ENCODE measurements around the gene SPPL2B. TPM values are rescaled to one million over a fixed set of nuclear protein-coding genes. Genes with fewer than 3 reads are reported as not detected.

SPPL2B gene
- total and polyA plus RNA-seq, 9 of the 15 experiments (the other 6 are each of a cell fraction or from before 2014, with no cell fraction given) = 0.20 to 81.2 (median 15.1) TPM

DNA sequence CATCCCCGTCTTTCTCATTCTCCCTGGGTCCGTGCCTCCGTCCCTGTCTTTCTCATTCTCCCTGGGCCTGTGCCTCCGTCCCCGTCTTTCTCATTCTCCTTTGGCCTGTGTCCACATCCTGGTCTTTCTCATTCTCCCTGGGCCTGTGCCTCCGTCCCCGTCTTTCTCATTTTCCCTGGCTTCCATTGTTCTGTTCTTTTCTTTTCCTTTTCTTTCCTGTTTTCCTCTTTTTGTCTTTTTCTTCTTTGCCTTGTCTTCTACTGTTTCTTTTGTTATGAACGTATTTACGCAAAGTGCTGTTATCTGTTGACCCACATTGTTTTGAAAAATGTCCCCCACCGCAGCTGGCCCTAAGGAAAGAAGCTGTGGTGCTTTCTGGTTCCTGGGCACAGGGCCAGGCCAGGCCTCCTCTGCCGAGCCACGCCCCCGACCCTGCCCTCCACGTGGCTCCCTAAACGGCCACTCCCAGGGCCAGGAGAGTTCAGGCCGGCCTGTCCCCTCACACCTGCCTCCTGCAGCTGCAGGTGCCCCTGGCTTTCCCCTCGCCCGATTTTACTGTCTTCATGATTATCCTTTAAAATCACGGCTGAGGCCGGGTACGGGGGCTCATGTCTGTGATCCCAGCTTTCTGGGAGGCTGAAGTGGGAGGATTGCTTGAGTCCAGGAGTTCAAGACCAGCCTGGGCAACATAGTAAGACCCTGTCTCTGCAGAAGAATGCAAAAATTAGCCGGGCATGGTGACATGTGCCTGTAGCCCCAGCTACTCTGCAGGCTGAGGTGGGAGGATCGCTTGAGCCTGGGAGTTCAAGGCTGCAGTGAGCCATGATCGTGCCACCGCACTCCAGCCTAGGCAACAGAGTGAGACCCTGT is 17.5 kb downstream of the SPPL2B start (continued):
- TF ChIP-seq SP1 (CRISPR knock-in tag; IDR thresholded peaks at IDR 0.05) = peak; percentile 69
- no peak for TF ChIP-seq CHCHD3 (CRISPR knock-in tag; IDR thresholded peaks at IDR 0.05)
- TF ChIP-seq PCBP2 (IDR thresholded peaks at IDR 0.05; ENCODE audit: low read depth, low read length, poor library complexity, severe bottlenecking) = no peak
- TF ChIP-seq MTA3 (IDR thresholded peaks at IDR 0.05; ENCODE audit: borderline replicate concordance) = 0 out of 2 replicates have a peak, but pooled peaks have one; percentile 39
- TF ChIP-seq, protein P1, sequence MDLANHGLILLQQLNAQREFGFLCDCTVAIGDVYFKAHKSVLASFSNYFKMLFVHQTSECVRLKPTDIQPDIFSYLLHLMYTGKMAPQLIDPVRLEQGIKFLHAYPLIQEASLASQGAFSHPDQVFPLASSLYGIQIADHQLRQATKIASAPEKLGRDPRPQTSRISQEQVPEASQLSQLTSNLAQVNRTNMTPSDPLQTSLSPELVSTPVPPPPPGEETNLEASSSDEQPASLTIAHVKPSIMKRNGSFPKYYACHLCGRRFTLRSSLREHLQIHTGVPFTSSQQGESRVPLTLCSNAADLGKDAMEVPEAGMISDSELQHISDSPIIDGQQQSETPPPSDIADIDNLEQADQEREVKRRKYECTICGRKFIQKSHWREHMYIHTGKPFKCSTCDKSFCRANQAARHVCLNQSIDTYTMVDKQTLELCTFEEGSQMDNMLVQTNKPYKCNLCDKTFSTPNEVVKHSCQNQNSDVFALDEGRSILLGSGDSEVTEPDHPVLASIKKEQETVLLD (IDR thresholded peaks at IDR 0.05) = peak; percentile 85
- TF ChIP-seq KAT8 (IDR thresholded peaks at IDR 0.05; ENCODE audit: low read depth) = 0 out of 2 replicates have a peak, but pooled peaks have one; percentile 43
- TF ChIP-seq, protein P2, sequence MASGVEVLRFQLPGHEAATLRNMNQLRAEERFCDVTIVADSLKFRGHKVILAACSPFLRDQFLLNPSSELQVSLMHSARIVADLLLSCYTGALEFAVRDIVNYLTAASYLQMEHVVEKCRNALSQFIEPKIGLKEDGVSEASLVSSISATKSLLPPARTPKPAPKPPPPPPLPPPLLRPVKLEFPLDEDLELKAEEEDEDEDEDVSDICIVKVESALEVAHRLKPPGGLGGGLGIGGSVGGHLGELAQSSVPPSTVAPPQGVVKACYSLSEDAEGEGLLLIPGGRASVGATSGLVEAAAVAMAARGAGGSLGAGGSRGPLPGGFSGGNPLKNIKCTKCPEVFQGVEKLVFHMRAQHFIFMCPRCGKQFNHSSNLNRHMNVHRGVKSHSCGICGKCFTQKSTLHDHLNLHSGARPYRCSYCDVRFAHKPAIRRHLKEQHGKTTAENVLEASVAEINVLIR (CRISPR knock-in tag; IDR thresholded peaks at IDR 0.05) = no peak
- TF ChIP-seq GATA2 (CRISPR knock-in tag; IDR thresholded peaks at IDR 0.05) = peak; percentile 82
- TF ChIP-seq ZNF311 (CRISPR knock-in tag; IDR thresholded peaks at IDR 0.05) = no peak
- TF ChIP-seq KAT2B (IDR thresholded peaks at IDR 0.05; ENCODE audit: low read depth, low read length) = no peak
- no peak for TF ChIP-seq PHTF2 (CRISPR knock-in tag; IDR thresholded peaks at IDR 0.05)
- TF ChIP-seq ZBTB17 (CRISPR knock-in tag; IDR thresholded peaks at IDR 0.05) = no peak
- TF ChIP-seq, protein P3, sequence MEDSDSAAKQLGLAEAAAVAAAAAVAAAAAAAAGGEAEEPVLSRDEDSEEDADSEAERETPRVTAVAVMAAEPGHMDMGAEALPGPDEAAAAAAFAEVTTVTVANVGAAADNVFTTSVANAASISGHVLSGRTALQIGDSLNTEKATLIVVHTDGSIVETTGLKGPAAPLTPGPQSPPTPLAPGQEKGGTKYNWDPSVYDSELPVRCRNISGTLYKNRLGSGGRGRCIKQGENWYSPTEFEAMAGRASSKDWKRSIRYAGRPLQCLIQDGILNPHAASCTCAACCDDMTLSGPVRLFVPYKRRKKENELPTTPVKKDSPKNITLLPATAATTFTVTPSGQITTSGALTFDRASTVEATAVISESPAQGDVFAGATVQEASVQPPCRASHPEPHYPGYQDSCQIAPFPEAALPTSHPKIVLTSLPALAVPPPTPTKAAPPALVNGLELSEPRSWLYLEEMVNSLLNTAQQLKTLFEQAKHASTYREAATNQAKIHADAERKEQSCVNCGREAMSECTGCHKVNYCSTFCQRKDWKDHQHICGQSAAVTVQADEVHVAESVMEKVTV (CRISPR knock-in tag; IDR thresholded peaks at IDR 0.05) = no peak
- TF ChIP-seq, protein P4, sequence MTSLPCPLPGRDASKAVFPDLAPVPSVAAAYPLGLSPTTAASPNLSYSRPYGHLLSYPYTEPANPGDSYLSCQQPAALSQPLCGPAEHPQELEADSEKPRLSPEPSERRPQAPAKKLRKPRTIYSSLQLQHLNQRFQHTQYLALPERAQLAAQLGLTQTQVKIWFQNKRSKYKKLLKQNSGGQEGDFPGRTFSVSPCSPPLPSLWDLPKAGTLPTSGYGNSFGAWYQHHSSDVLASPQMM (CRISPR knock-in tag; IDR thresholded peaks at IDR 0.05) = no peak
- TF ChIP-seq DPF2 (IDR thresholded peaks at IDR 0.05) = peak; percentile 97
- TF ChIP-seq, protein P5, sequence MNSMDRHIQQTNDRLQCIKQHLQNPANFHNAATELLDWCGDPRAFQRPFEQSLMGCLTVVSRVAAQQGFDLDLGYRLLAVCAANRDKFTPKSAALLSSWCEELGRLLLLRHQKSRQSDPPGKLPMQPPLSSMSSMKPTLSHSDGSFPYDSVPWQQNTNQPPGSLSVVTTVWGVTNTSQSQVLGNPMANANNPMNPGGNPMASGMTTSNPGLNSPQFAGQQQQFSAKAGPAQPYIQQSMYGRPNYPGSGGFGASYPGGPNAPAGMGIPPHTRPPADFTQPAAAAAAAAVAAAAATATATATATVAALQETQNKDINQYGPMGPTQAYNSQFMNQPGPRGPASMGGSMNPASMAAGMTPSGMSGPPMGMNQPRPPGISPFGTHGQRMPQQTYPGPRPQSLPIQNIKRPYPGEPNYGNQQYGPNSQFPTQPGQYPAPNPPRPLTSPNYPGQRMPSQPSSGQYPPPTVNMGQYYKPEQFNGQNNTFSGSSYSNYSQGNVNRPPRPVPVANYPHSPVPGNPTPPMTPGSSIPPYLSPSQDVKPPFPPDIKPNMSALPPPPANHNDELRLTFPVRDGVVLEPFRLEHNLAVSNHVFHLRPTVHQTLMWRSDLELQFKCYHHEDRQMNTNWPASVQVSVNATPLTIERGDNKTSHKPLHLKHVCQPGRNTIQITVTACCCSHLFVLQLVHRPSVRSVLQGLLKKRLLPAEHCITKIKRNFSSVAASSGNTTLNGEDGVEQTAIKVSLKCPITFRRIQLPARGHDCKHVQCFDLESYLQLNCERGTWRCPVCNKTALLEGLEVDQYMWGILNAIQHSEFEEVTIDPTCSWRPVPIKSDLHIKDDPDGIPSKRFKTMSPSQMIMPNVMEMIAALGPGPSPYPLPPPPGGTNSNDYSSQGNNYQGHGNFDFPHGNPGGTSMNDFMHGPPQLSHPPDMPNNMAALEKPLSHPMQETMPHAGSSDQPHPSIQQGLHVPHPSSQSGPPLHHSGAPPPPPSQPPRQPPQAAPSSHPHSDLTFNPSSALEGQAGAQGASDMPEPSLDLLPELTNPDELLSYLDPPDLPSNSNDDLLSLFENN (IDR thresholded peaks at IDR 0.05; ENCODE audit: low read depth in 2 of 2, low read length in 2 of 2) = 0 out of 4 replicates have a peak, but pooled peaks of 1 of the 2 experiments have one; percentile 66
- TF ChIP-seq TEAD1 (CRISPR knock-in tag; IDR thresholded peaks at IDR 0.05) = peak; percentile 78 to 97
- peak; percentile 91; the same call in 1 of the 2 replicates for TF ChIP-seq ZNF583 (CRISPR knock-in tag; IDR thresholded peaks at IDR 0.05)
- no peak for TF ChIP-seq HNRNPH1 (optimal IDR thresholded peaks at IDR 0.05; ENCODE audit: low read depth, low read length)

All from K562 (cell line).